RWPE1 (cell line): ENCODE data around the gene NEO1.

ENCODE experiments used
- CTCF ChIA-PET: fragments of 350-600 bp; sonication (Branson Sonifier 250); formaldehyde crosslinking; extraction: SDS; loops from one replicate; lab custom pipeline; 2021; lab: Yijun Ruan, JAX
- POLR2A ChIA-PET: fragments of 400-600 bp; formaldehyde crosslinking; extraction: SDS; loops from one replicate; lab custom pipeline; 2020; ENCODE audit warnings: antibody characterized with exemption; ENCODE audit not compliant: low non-redundant PET; lab: Yijun Ruan, JAX
- DNase-seq: peaks from one replicate; pipeline ENCODE4 v3.0.0; 2012; ENCODE audit warnings: low spot score
- H3K27ac ChIP-seq: fragments of 450-650 bp; 2 replicates; pipeline ENCODE4 v1.5.1; 2017
- CTCF ChIP-seq: fragments of 450-650 bp; conservative IDR thresholded peaks from 2 replicates; pipeline ENCODE4 v1.5.1; 2017; ENCODE audit warnings: low read depth, mild to moderate bottlenecking

NEO1 gene

GRCh38 chr15:73118055-73118454 lies 65.8 kb downstream of the NEO1 start:
- DNase-seq = no peak
- H3K27ac ChIP-seq = no peak overlapping the region
- POLR2A ChIA-PET = no interaction called here
- CTCF ChIA-PET = no interaction called here
- no peak for TF ChIP-seq CTCF

GRCh38 chr15:73119478-73119877 lies 67.2 kb downstream of the NEO1 start:
- DNase-seq = no peak
- ChIA-PET POLR2A (no interaction called here), CTCF (no interaction called here)
- TF ChIP-seq CTCF = no peak
- H3K27ac ChIP-seq = no peak overlapping the region

GRCh38 chr15:73120269-73120668 lies 68.0 kb downstream of the NEO1 start:
- H3K27ac ChIP-seq = no peak overlapping the region
- ChIA-PET CTCF (no interaction called here), POLR2A (no interaction called here)
- TF ChIP-seq CTCF = no peak
- no peak for DNase-seq

- ChIA-PET POLR2A (no interaction called here), CTCF (no interaction called here)
- no peak for TF ChIP-seq CTCF
- H3K27ac ChIP-seq = no peak overlapping the region
- DNase-seq = no peak
Measured at GRCh38 chr15:73125219-73125618, 73.0 kb downstream of the NEO1 start.

GRCh38 chr15:73127302-73127936 lies 75.2 kb downstream of the NEO1 start:
- no peak overlapping the region for H3K27ac ChIP-seq
- peak; percentile 78 for TF ChIP-seq CTCF
- DNase-seq = peak; percentile 16
- CTCF ChIA-PET = interaction anchor here (0.7 to 0.8 kb wide), 3 partner anchors 314 to 593 kb away, joined by 3 to 5 read pairs (median 3); no protein-coding TSS in a partner anchor
- POLR2A ChIA-PET = no interaction called here

GRCh38 chr15:73130830-73131229 lies 78.6 kb downstream of the NEO1 start:
- CTCF ChIA-PET = interaction anchor here (0.7 kb wide), 1 partner anchor 1548 kb away, joined by 3 read pairs; no protein-coding TSS in a partner anchor
- TF ChIP-seq CTCF = no peak
- H3K27ac ChIP-seq = no peak overlapping the region
- DNase-seq = no peak
- POLR2A ChIA-PET = no interaction called here
